Lower lobe of right lung (tissue), 2 donors: Measurements from ENCODE around the gene LINGO4. TPM values are rescaled to one million over a fixed set of nuclear protein-coding genes. Genes with fewer than 3 reads are reported as not detected.
A peak's percentile ranks its signal among the peaks of the same experiment; 100 is the strongest.

Experiments used
- ATAC-seq, 2 donors: fragments of 200-7000 bp; cut with Tn5 transposase; one replicate each; pipeline ENCODE4 v1.9.1; 2020 to 2022; ENCODE audit warnings: mild to moderate bottlenecking in 2 of 2, moderate library complexity in 2 of 2
- DNase-seq: peaks from one replicate; pipeline ENCODE4 v3.0.0-alpha.2; 2020
- H3K27ac ChIP-seq: fragments of 200-600 bp; one replicate; pipeline ENCODE4 v1.8.0; 2022
- H3K27me3 ChIP-seq: fragments of 200-600 bp; one replicate; pipeline ENCODE4 v1.8.0; 2022; ENCODE audit warnings: low read depth
- H3K36me3 ChIP-seq: fragments of 200-600 bp; one replicate; pipeline ENCODE4 v1.8.0; 2022; ENCODE audit warnings: mild to moderate bottlenecking
- H3K4me1 ChIP-seq: fragments of 200-600 bp; one replicate; pipeline ENCODE4 v1.8.0; 2022
- H3K4me3 ChIP-seq: fragments of 200-600 bp; one replicate; pipeline ENCODE4 v1.8.0; 2022; ENCODE audit warnings: mild to moderate bottlenecking
- H3K9me3 ChIP-seq: fragments of 200-600 bp; one replicate; pipeline ENCODE4 v1.8.0; 2022
- intact Hi-C: fragments of 100-400 bp; cut with DNase I; formaldehyde crosslinking; loops from one replicate; pipeline ENCODE4 v1.11.0; 2022
- total RNA-seq: library from RNA; stranded (reverse); fragmentation: NEBNext Ultra II Directional; extraction: Animal tissue kit (Norgen Biotek cat#: 25700); gene quantifications from one replicate; pipeline ENCODE4 v1.2.1, GENCODE V29; 2021
- TF ChIP-seq, protein P1 (sequence below): fragments of 200-600 bp; IDR thresholded peaks from one replicate; pipeline ENCODE4 v1.8.0; 2022; ENCODE audit warnings: antibody characterized with exemption, mild to moderate bottlenecking
- donor health status: DM: no; HTN: yes; CAD: no; lungs with severe emphysema.

The LINGO4 gene
- total RNA-seq, 1 donor from 2014 or later, result 0.50 TPM

DNA sequence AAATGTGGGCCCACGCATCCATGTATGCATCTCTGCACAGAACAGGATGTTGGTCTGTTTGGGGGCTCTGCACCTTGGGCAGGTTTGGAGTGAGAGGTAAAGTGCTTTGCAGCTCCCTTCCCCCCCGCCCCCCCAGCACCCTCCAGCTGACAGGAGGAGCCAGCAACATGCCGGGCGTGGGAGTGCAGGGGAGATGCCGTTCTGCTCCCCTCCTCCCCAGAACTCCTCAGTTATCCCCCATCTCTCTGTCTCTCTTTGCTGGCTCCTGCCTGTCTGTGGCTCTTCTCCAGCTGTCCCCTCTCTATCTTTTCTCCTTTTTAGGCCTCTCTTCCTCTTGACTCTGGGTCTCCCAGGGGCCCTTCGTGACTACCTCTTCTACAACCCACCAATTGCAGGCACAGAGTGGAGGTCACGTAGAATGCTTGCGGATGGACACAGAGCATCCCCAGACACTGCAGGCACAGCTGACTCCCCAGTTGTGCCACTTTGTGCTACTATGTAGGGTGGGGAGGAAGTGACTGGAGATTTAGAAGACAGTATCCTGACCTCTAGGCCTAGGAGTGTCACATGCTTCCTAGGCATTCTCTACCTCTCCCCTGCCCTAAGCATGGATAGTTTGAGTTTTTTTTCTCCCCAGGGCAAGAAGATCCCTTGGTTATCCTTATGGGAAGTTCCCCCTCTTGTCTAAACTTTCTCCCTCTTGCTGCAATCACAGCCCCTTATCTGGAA is 28.1 kb upstream of the LINGO4 start:
- TF ChIP-seq, protein P1, sequence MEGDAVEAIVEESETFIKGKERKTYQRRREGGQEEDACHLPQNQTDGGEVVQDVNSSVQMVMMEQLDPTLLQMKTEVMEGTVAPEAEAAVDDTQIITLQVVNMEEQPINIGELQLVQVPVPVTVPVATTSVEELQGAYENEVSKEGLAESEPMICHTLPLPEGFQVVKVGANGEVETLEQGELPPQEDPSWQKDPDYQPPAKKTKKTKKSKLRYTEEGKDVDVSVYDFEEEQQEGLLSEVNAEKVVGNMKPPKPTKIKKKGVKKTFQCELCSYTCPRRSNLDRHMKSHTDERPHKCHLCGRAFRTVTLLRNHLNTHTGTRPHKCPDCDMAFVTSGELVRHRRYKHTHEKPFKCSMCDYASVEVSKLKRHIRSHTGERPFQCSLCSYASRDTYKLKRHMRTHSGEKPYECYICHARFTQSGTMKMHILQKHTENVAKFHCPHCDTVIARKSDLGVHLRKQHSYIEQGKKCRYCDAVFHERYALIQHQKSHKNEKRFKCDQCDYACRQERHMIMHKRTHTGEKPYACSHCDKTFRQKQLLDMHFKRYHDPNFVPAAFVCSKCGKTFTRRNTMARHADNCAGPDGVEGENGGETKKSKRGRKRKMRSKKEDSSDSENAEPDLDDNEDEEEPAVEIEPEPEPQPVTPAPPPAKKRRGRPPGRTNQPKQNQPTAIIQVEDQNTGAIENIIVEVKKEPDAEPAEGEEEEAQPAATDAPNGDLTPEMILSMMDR, result no peak
- no peak for ATAC-seq
- peaks cover 43% of the 10 kb centered on the region for H3K4me1 ChIP-seq
- H3K9me3 ChIP-seq, result no peaks in the 10 kb centered on the region
- peaks cover 10% of the 10 kb centered on the region for H3K27me3 ChIP-seq
- intact Hi-C loops, result no loop called here
- no peak for DNase-seq
- no peak overlapping the region for H3K27ac ChIP-seq
- H3K36me3 ChIP-seq, result no peaks in the 10 kb centered on the region
- H3K4me3 ChIP-seq, result no peak overlapping the region

- no peaks in the 10 kb centered on the region for H3K36me3 ChIP-seq
- peaks cover 4% of the 10 kb centered on the region for H3K27me3 ChIP-seq
- H3K27ac ChIP-seq, result peak overlapping the region; percentile 80
- TF ChIP-seq, protein P1, result no peak
- ATAC-seq (peak; percentile 76 to 83), DNase-seq (peak; percentile 93)
- intact Hi-C loops, result no loop called here
- H3K4me1 ChIP-seq, result peaks cover 39% of the 10 kb centered on the region
- H3K4me3 ChIP-seq, result no peak overlapping the region
- H3K9me3 ChIP-seq, result no peaks in the 10 kb centered on the region
Observed at GRCh38 chr1:151832318-151832980, 27.2 kb upstream of the LINGO4 start.

DNA sequence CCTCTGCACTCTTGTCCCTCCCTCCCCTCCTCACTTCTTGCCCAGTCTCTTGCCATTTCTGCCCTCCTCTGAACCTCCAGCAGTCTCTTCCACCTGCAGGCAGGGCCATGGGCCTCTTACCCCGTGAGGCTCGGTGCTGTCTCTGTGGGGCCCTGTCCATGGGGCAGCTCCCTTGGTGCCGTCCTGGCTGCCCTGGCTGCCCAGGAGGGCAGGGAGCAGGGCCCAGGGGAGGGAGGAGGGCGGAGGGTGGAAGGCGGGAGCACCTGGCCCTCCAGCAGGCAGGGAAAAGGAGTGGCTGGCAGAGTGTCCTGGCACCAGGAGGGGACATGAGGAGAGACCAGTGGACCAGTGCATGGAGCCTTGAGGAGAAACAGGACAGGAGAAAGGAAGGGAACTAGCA is 26.4 kb upstream of the LINGO4 start, which contains the start of gene RORC:
RORC (minus strand) TSS at position 198 of the 400 bp plus-strand sequence; CDS start at position 160, 38 bp downstream.
- Histone ChIP-seq H3K27me3 (no peaks in the 10 kb centered on the region), H3K4me3 (peak within 1 kb of the TSS; percentile 56), H3K4me1 (peaks cover 39% of the 10 kb centered on the region), H3K36me3 (no peaks in the 10 kb centered on the region), H3K27ac (peak within 1 kb of the TSS; percentile 80), H3K9me3 (no peaks in the 10 kb centered on the region)
- DNase-seq (peak; percentile 84), ATAC-seq (peak; percentile 88 to 92)
- TF ChIP-seq, protein P1, result no peak
- intact Hi-C loops, result no loop called here

DNA sequence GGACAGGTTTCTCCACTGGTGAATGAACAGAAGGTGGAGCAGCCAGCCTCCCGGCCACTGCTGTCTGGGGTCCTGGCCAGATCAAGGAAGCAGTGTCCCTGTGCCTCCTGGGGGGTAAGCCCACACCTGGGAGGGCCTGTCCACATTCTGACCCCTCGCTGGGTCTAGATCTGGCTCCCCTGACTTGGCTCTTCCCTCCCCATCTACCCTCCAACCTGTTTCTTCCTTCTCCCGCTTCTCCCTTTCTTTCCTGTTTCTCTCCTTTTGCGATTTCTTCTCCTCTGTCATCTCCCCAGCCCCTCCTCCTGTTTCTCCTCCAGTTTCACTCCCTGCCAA is 26.0 kb upstream of the LINGO4 start:
- Histone ChIP-seq H3K9me3 (no peaks in the 10 kb centered on the region), H3K4me1 (peaks cover 39% of the 10 kb centered on the region), H3K36me3 (no peaks in the 10 kb centered on the region), H3K27me3 (no peaks in the 10 kb centered on the region), H3K27ac (peak overlapping the region; percentile 80), H3K4me3 (peak overlapping the region; percentile 56)
- DNase-seq (no peak), ATAC-seq (no peak)
- TF ChIP-seq, protein P1, result no peak
- intact Hi-C loops, result no loop called here

DNA sequence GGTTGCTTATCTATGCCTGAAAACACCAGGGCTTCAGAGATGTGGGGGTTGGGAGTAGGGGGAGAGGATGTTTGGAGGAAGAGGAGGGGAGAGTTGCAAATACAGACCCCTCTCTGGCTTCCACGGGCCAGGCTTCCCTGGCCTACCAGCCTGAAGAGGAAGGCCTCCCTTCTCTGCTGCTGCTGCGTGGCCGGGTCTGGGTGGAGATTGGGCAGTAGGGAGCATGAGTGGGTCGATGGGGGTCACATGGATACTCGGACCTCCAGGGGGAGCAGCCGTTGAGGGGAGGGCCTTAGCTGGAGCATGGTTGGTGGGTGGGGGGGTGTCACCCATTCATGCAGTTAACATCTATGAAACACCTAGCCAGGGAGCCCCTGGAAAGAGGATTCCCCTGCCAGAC is 24.8 kb upstream of the LINGO4 start:
- H3K27ac ChIP-seq, result no peak overlapping the region
- peaks cover 39% of the 10 kb centered on the region for H3K4me1 ChIP-seq
- no peaks in the 10 kb centered on the region for H3K9me3 ChIP-seq
- TF ChIP-seq, protein P1, result no peak
- intact Hi-C loops, result no loop called here
- H3K36me3 ChIP-seq, result no peaks in the 10 kb centered on the region
- H3K4me3 ChIP-seq, result no peak overlapping the region
- H3K27me3 ChIP-seq, result no peaks in the 10 kb centered on the region
- no peak for DNase-seq
- ATAC-seq, result no peak
